NCI-H446 treated with DMSO at 0.1 percent for 48 hours (cell line): Measurements from ENCODE around the gene TMEM175.
"Not testable (repeated sequence)": the region's sequence is repeated elsewhere in the genome, so short reads cannot be mapped to it uniquely, and the experiment has no call there.

Source experiments
- DNase-seq: peaks from one replicate; lab custom pipeline; 2025; lab: John Stamatoyannopoulos, UW

Gene TMEM175

DNA sequence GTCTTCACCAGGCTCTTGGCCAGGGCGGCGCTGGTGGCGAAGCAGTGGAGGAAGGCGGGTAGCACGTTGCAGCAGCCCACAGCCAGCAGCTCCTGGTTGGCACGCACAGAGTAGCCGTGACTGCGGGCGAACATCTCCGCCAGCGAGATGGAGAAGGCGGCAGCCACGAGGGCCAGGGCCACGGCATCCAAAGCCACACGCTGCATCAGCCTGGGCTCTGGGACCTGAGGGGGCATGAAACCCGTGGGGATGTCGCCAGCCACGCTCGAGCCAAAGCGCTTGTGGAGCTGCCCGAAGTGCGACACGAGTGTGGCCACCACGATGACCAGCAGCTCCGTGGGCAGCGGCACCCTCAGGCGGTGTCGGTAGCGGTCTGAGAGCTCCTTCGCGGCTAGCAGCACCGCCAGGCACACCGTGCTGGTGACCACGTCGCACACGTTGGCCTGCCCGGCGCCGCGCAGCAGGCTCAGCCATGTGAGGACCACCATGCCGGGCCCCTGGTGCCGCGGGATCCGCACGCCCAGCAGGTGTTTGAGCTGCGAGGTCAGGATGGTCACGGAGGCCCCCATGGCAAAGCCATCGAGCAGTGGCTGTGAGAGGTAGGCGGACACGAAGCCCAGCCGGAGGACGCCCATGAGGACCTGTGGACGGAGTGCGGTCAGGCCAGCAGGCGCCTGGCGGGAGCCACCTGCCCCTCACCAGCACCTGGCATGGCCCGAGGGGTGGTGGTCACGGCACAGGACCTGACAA lies 57.6 kb downstream of the TMEM175 start:
- no peak for DNase-seq

DNA sequence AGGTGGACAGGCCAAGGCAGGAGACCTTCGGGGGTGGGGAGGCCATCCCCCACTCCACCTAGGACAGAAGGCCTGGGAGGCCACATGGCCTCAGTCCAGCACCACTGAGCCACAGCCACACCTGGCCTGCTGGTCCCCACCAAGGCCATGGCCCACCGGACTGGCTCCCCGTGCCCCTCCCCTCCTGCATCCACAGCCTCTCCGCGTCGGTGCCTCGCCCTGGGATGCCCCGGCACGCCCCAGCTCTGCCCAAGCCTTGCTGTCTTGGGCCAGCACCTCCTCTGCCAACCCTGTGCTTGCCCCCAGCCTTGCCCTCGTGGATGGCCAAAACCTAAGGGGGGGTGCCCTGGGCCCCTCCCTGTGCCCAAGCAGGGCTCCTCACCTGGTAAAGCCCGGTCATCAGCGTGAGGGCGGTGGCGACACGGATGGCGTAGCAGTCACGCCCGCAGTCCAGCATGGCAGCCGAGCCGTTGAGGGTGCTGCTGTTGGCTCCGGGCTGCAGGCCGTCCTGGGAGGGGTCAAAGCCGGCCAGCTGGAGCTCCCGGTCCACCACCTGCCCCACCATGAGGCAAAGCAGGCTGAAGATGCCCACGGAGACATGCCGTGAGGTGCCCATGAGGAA lies 58.6 kb downstream of the TMEM175 start:
- DNase-seq: no peak

DNA sequence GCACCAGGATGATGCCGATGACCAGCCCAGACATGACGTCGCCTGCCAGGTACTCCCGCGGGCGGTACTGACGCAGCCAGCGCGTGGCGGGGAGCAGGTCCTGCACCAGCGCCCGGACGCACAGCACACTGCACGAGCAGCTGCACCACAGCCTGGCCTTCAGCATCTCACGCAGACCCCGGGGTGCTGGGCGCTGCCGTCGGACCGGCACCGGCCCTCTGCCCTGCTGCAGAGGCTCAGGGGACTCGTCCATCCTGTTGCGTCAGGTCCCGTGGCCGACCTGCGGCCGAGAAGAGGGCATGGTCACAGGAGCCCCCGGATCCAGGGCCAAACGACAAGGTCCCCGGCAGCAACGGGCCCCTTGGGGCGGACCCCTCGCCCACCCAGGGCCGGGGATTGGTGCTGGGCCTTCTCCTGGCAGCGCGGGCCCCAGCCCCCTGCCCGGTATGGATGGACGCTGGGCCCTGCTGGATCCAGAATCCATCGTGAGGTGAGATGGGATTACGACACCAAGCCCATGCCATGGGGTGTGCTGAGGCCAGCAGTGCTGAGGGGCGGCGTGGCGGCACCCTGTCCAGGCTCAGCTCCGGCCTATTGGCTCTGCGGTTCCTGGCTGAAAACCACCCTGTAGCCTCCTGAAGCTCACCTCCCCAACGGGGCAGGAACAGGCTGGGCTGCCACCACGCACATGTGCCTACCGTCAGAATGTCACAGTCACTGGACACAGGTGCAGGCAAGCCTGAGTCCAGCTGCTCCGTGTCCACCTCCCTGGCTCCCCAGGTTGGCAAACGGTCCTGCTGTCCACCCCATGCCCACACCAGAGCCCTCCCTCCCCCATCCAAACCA lies 59.4 kb downstream of the TMEM175 start:
- DNase-seq: no peak

DNA sequence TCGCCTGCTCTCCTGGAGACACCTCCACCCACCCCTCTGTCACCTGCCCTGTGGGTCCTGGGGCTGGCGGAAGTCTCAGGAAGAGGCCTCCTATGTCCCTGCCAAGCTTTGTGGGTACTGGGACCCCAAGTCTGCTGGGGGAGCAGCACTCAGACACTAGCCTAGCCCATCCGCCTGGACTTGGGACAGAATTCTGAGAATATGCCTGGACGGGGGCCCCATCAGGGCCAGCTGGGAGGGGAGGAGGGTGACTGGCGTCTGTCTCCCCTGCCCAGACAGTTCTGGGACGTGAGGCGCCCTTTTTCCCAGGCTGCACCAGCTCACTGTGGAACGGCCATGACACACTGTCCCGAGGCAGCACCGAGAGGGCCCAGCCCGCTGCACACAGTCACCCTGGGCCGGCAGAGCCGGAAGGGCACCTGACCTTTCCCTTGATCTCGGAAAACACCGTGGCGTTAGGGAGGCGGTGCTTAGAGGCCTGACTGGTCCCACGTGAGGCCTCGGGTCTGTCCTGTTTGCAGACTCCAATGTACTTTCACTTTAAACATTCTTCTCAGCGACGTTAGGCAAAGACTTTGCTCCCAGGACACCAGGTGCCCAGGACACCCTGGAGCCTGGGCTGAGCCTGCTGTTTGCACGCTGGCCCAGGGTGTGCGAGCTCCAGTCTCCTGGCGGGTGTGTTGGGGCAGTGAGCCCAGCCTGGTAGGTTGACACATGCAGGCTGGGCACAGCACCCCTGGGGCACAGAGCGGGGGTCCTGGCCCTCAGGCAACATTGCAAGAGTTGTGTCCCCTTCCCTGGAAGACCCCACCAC lies 60.2 kb downstream of the TMEM175 start:
- no peak for DNase-seq

DNA sequence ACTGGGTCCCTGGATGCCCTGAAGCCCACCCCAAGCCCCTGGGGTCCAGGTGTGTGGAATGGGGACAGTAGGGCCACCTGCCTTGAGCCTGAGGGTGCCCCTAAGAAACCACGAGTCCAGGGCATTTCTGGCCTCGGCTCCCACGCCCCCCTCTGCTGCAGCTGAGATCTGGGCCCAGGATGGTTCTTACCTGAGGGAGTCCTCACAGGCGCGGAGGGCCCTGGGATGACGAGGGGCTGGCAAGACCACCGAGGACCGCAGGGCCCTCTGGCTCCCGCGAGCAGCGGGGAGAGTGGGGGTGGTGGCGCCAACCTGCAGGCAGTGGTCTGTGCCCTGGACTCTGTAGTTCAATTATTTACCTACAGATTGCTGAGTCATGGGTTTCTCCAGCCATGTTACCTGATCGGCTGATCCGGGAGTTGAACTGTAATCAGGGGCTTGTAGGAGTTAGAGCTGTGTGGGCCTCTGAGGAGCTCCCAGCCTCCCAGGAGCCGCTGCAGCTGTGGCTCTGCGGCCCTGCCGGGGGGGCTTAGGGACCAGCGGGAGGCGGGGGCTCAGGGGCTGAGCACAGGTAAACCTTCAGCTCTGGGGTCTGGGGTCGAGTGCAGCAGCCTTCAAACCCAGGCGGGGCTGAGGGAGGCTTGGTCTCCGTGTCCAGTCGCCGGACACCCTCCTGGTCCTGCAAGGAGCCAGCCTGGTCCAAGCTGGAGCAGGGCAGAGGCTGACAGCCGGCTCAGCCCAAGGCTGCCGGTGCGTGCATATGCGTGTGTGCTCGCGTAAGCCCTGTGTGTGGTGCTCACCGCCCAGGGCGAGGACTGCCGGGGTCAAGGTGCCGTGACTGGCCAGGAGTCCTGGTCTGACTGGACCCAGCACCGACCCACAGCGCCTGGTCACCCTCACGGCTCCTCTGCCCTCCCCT lies 61.1 kb downstream of the TMEM175 start, which contains the start of gene SLC26A1:
Gene SLC26A1 (minus strand): TSS at position 294 of the 919 bp plus-strand sequence. CDS start 1,701 bp downstream, outside the sequence.
- no peak for DNase-seq

DNA sequence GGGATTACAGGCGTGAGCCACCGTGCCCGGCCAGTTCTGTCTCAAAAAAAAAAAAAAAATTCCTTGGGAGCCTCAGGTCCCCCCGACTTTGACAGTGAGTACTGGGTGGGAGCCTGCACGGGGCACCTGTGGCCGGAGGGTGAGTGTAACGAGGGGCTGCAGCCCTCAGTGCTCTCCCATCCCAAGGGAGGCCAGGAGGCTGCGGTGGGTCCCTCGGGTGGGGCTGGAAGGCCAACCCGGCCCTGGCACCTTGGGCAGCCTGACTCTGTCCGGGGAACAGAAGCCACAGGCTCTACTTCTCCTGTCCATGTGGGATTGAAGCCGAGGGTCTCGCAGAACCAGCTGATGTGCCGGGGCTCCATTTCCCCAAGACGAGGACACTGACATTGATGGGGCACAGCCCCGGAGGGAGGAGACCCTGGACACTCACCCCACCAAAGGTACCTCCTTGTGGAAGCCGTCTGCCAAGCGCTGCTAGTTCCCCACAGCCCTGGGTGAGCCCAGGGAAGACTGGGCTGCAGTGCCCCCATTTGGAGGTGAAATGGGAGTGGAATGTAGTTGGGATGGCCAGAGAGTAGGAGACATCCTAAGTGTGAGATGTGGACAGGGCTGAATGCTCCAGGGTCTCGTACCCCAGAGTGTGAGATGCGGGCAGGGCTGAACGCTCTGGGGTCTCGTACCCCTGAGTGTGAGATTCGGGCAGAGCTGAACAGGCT lies 63.2 kb downstream of the TMEM175 start:
- no peak for DNase-seq

DNA sequence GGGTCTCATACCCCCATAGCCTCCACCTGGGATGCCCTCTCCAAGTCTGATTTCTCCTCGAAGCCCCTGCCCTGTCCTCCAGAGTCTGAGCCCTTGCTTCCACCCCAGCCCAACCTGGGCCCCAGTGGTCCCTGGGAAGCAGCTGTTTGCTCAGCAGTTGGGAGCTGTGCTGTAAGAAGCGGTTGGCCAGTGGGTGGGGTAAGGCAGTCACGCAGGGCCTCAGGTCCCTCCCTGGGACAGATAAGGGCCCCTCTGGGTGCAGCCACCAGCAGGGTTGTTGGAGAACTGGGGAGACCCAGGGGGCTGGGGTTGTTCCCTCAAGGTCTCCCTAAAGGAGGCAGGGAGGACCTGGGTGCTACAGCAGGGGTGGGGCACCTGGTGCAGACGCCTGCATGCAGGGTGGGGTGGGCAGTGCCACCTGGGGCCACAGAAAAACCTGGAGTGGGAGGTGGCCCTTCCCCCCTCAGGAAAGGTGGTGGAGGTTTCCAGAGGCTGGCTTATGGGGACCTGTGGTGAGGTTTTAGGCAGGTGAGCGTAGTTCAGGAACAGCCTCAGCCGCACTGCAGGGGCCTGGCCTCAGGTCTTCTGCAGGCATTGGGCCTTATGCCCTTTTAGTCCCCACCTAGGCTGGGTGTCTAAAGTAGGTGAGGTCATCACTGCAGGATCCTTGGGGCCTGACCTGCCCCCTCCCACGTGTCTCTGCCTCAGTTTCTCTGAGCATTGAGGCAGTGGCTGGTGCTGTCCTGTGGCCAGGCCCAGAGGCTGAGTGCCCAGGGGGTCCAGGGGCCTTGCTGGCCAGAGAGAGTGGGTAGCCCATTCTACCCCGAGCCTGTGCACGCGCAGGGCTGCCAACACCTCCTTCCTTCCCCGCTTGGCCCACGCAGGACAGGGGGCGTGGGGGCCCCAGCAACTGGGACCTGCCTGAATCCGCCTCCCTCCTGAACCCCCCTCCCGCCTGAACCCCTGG lies 64.1 kb downstream of the TMEM175 start:
- no peak for DNase-seq

DNA sequence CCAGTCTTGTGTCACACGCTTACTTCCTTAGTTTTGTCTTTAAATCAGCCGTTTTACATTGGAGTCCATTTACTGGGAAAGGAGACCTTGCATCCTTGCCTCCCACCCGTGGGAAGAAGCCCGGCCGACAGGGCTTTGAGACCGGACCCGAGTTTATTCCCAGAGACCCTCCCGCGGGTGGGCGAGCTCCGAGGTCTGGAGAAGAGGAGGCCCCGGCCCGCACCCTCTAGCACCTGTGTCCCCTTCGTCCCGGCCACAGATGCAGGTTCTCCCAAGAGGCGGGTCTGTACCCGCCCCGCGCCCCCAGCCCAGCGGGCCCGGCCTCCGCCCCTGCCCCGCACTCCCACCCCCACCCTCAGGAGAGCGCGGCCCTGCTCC lies 64.7 kb downstream of the TMEM175 start:
- DNase-seq: no peak

DNA sequence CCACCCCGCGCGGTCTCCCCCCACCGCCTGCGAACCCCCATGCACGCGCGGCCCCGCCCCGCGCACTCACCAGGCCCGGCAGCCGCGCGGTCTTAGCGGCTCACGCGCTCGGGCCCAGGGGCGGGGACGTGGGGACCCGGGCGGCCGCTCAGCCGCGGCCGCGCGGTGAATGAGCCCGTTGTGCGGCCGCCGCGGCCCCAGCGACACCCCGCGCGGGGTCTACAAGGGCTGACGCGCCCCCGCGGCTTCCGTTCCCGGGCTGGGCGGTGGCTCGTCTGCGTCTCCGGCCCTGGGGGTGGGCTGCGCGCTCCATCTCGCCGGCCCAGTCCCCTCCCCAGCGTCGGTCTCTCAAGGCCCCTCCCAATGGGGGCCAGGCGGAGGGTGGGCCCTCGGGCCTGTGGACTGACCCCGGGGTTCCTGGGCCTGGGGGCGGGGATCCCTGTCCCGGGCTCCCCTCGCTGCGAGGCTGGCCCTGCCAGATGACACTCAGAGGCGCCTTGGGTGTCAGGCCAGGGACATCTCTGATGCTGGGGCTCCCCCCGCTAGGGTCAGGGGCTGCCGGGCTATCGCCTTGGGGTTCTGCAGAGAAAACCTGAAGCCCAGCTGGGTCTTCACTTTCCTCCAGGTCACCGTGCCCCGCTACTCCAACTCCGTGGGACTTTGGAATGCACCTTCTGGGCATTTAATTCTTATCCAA lies 65.3 kb downstream of the TMEM175 start:
- no peak for DNase-seq

DNA sequence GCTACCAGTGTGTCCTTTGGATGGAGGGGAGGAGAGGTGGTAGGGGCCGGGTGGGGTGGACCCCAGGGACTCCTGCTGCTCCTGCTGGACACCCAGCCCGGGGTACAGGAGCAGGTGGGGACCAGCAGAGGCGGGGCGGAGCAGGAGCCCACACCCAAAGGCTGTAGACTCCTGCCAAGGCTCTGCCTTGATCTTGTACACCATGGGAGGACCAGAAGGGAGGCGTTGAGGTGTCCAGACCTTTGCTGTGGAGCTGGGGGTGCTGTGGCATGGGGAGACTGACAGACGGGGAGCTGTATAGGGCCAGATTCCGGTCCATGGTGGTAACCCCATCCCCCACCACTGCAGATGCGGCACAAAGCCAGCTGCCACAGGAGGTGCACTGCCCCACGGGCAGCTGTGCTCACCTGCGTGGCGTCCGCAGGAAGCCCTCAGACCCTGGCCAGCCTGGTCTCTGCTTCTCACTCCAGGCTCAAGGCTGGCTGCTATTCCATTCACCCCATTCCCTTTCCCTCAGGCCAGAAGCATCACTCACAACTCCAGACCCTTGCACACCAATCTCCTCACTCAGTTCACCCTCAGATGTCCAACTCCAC lies 65.9 kb downstream of the TMEM175 start:
- DNase-seq: no peak

DNA sequence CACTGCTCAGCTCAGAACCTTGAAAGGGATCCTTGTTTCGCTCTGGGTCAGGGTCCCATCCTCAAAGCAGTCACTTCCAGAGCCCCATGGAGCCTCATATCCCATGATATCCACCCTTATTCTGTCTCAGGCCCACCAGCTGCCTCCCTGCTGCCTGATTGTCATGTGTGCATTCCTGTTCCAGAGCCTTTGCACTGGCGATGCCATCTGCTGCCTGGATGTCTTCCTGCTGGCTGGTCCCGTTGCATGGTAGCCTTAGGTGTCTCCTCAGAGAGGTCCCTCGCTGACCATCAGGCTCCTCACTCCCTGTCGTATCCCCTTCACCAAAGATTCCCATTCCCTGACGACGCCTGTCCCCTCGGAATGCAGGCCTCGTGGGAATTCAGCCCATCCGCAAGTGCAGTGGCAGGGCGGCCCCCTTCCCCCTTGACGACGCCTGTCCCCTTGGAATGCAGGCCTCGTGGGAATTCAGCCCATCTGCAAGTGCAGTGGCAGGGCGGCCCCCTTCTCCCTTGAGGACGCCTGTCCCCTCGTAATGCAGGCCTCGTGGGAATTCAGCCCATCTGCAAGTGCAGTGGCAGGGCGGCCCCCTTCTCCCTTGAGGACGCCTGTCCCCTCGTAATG lies 67.1 kb downstream of the TMEM175 start:
- not testable (repeated sequence) for DNase-seq

DNA sequence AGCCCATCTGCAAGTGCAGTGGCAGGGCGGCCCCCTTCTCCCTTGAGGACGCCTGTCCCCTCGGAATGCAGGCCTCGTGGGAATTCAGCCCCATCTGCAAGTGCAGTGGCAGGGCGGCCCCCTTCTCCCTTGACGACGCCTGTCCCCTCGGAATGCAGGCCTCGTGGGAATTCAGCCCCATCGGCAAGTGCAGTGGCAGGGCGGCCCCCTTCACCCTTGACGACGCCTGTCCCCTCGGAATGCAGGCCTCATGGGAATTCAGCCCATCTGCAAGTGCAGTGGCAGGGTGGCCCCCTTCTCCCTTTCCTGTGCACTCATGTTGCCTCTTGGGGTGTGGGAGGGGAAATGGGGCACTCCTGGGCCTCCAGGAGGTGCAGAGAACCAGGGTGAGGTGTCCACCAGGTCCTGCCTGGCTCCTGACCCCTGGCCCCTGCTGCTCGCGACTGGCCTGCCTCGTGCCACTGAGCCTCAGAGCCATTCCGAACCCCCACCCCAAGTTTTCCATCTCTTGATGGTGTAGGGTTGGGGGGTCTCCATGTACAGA lies 67.7 kb downstream of the TMEM175 start:
- no peak for DNase-seq

DNA sequence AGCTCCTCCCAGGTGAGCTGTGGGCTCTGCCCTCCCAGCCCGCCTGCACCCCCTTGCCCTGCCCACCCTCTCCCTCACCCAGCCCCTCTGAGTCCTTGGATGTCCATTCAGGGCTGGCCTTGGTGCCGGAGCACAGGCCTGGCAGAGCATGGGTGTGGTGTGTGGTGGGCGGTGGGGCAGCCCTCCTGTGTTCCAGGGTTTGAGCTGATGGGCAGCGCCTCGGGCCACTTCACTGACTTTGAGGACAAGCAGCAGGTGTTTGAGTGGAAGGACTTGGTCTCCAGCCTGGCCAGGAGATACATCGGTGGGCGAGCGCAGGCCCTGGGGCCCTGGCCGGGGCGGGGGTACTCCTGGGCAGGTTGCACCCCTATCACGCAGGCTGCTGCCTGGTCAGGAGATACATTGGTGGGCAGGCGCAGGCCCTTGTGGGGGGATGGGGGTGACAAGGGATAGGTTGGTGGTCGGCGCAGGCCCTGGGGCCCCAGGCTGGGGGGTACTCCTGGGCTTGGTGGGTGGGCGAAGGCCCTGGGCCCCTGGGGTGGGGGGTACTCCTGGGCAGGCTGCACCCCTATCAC lies 68.5 kb downstream of the TMEM175 start:
- DNase-seq: no peak

DNA sequence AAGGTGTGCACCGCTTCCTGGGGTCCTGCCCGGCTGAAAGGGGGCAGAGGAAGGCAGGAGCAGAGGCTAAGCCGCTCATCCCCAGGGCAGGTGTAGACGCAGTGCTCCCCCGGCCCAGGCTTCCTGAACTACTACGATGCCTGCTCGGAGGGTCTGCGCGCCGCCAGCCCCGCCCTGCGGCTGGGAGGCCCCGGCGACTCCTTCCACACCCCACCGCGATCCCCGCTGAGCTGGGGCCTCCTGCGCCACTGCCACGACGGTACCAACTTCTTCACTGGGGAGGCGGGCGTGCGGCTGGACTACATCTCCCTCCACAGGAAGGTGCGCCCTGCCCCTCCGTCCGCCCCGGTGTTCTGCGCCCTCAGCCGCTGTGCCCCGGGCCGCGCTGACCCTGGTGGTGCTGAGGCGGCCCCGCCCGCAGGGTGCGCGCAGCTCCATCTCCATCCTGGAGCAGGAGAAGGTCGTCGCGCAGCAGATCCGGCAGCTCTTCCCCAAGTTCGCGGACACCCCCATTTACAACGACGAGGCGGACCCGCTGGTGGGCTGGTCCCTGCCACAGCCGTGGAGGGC lies 69.4 kb downstream of the TMEM175 start:
- no peak for DNase-seq

DNA sequence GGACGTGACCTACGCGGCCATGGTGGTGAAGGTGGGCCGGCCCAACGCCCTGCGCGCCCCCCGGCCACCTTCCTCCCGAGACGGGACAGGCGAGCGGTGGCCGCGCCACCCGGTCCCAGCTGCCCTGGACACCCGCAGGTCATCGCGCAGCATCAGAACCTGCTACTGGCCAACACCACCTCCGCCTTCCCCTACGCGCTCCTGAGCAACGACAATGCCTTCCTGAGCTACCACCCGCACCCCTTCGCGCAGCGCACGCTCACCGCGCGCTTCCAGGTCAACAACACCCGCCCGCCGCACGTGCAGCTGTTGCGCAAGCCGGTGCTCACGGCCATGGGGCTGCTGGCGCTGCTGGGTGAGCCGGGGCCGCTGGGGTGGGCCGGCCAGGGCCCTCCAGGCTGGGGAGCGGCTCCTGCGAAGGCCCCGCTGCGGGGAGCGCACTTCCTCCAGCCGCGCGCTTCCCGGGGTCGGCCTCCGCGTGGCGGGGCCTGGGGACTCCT lies 69.9 kb downstream of the TMEM175 start:
- DNase-seq: no peak

DNA sequence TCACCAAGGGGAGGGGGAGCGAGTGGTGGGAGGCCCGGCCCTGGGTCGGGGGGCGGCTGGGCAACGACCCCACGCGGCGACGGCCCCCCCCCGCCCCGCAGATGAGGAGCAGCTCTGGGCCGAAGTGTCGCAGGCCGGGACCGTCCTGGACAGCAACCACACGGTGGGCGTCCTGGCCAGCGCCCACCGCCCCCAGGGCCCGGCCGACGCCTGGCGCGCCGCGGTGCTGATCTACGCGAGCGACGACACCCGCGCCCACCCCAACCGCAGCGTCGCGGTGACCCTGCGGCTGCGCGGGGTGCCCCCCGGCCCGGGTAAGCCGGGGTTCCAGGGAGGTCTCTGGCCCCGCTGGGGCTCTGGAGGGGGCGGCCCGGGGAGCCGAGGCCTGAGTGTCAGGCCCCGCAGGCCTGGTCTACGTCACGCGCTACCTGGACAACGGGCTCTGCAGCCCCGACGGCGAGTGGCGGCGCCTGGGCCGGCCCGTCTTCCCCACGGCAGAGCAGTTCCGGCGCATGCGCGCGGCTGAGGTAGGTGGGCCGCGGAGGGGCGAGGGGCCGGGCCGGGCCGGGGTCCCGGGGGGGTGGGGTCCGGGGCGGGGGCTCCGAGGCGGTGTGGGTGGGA lies 70.5 kb downstream of the TMEM175 start:
- DNase-seq: no peak
